Left renal cortex interstitium (tissue), 4 donors: ENCODE data around the gene SLC20A1. TPM values are rescaled to one million over a fixed set of nuclear protein-coding genes. Genes with fewer than 3 reads are reported as not detected.
"Not testable (repeated sequence)": the region's sequence is repeated elsewhere in the genome, so short reads cannot be mapped to it uniquely, and the experiment has no call there.

ENCODE experiments used
- DNase-seq, 4 donors: peaks; one replicate each; pipeline ENCODE4 v3.0.0-alpha.2; 2013; ENCODE audit warnings: low read depth in 4 of 4, low spot score in 2 of 4, missing footprints in 1 of 4
- polyA plus RNA-seq, 4 donors: library from polyadenylated mRNA; unstranded; fragments of 120-200 nt; gene quantifications; one replicate each; pipeline ENCODE4 v1.2.1, GENCODE V29; 2013; ENCODE audit not compliant: insufficient read length in 4 of 4

Gene SLC20A1
- polyA plus RNA-seq, 4 donors = 40.5 to 53.9 (median 42.0) TPM

- DNase-seq = no peak
Measured at GRCh38 chr2:112646102-112646719, 472 bp downstream of the SLC20A1 start.

- no peak for DNase-seq
Measured at GRCh38 chr2:112646791-112647689, 1.3 kb downstream of the SLC20A1 start.

- no peak for DNase-seq
Measured at GRCh38 chr2:112648081-112648480, 2.3 kb downstream of the SLC20A1 start.

GRCh38 chr2:112656679-112657078 is 10.9 kb downstream of the SLC20A1 start:
- DNase-seq = no peak

- DNase-seq = no peak
Measured at GRCh38 chr2:112658301-112658700, 12.6 kb downstream of the SLC20A1 start.

GRCh38 chr2:112658839-112659667 is 13.3 kb downstream of the SLC20A1 start:
- DNase-seq = no peak

GRCh38 chr2:112660138-112660537 is 14.4 kb downstream of the SLC20A1 start:
- DNase-seq = no peak

- no peak for DNase-seq
Measured at GRCh38 chr2:112661656-112662305, 16.0 kb downstream of the SLC20A1 start.

GRCh38 chr2:112662704-112663103 is 17.0 kb downstream of the SLC20A1 start:
- no peak for DNase-seq

- DNase-seq = no peak
Measured at GRCh38 chr2:112664689-112665088, 18.9 kb downstream of the SLC20A1 start.

- DNase-seq = no peak
Measured at GRCh38 chr2:112665113-112665780, 19.5 kb downstream of the SLC20A1 start.

- DNase-seq = no peak
Measured at GRCh38 chr2:112666761-112667122, 21.0 kb downstream of the SLC20A1 start.

- DNase-seq = not testable (repeated sequence)
Measured at GRCh38 chr2:112667540-112667939, 21.8 kb downstream of the SLC20A1 start.

GRCh38 chr2:112669667-112670066 is 23.9 kb downstream of the SLC20A1 start:
- DNase-seq = no peak

GRCh38 chr2:112670252-112671022 is 24.7 kb downstream of the SLC20A1 start:
- DNase-seq = no peak

- no peak for DNase-seq
Measured at GRCh38 chr2:112671801-112672200, 26.1 kb downstream of the SLC20A1 start.

- DNase-seq = no peak
Measured at GRCh38 chr2:112673008-112673407, 27.3 kb downstream of the SLC20A1 start.

GRCh38 chr2:112674229-112674628 is 28.5 kb downstream of the SLC20A1 start:
- DNase-seq = no peak

- no peak for DNase-seq
Measured at GRCh38 chr2:112679484-112679883, 33.7 kb downstream of the SLC20A1 start.
